PC-3 (cell line): ENCODE measurements around the gene FYN.

Source experiments
- EZH2 ChIP-seq: fragments of 300-600 bp; sonication (generic); IDR thresholded peaks from one replicate; pipeline ENCODE4 v1.6.1; 2017; ENCODE audit warnings: antibody characterized with exemption, mild to moderate bottlenecking, low read length; ENCODE audit not compliant: unreplicated experiment
- TF ChIP-seq, protein P1 (sequence below): fragments of 300-600 bp; sonication (generic); conservative IDR thresholded peaks from 2 replicates; pipeline ENCODE4 v1.5.1; 2017; ENCODE audit warnings: antibody characterized with exemption, low read depth, mild to moderate bottlenecking, low read length

DNA sequence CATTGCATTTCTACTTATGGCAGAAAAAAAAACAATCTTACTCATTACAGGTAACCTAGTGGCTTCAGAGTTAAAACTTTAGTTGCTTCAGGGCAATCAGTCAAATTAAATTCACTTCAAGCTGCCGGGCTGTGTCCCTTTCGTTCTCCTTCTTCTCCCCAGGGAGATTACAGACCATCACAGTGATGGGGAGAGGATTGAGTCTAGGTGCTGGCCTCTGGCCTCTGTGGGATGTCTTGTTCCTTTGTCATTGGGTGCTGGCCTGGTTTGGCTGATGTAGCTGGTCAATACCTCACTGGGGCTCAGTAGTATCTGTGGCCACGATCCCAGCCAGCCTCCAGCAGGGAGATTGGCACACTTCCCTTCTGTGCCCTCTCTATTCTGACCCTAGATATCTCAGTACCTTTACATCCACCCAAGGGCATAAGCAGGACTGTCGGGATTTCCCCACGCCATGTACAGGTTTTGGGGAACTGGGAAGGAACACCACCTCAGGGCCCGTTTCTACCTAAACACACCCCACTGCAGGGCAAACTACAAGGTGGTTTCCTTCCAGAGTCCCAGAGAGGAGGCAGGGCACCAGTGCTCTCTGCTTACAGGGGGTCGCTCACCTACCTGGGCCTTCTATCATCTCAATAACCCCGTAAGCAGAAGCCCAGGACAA, 15.4 kb downstream of the FYN start:
- TF ChIP-seq, protein P1, sequence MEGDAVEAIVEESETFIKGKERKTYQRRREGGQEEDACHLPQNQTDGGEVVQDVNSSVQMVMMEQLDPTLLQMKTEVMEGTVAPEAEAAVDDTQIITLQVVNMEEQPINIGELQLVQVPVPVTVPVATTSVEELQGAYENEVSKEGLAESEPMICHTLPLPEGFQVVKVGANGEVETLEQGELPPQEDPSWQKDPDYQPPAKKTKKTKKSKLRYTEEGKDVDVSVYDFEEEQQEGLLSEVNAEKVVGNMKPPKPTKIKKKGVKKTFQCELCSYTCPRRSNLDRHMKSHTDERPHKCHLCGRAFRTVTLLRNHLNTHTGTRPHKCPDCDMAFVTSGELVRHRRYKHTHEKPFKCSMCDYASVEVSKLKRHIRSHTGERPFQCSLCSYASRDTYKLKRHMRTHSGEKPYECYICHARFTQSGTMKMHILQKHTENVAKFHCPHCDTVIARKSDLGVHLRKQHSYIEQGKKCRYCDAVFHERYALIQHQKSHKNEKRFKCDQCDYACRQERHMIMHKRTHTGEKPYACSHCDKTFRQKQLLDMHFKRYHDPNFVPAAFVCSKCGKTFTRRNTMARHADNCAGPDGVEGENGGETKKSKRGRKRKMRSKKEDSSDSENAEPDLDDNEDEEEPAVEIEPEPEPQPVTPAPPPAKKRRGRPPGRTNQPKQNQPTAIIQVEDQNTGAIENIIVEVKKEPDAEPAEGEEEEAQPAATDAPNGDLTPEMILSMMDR, result no peak
- no peak for TF ChIP-seq EZH2
